Neural progenitor cell (in vitro differentiated cells): ENCODE measurements around the gene CTSC. TPM values are rescaled to one million over a fixed set of nuclear protein-coding genes. Genes with fewer than 3 reads are reported as not detected.

Experiments
- DNase-seq: peaks from one replicate; pipeline ENCODE4 v3.0.0-alpha.2; 2016; ENCODE audit warnings: low spot score
- H2AFZ ChIP-seq: fragments of 200-600 bp; sonication (generic); replicated peaks from 2 replicates; pipeline ENCODE4 v1.6.1; 2016; ENCODE audit warnings: antibody characterized with exemption
- H3F3A ChIP-seq: fragments of 200-600 bp; sonication (generic); 2 replicates; pipeline ENCODE4 v1.6.1; 2016; ENCODE audit warnings: antibody characterized with exemption, low read depth
- H3K27ac ChIP-seq: fragments of 200-600 bp; sonication (generic); 2 replicates; pipeline ENCODE4 v1.5.1; 2016; ENCODE audit warnings: mild to moderate bottlenecking
- H3K27me3 ChIP-seq: fragments of 200-600 bp; sonication (generic); 2 replicates; pipeline ENCODE4 v1.6.1; 2016; ENCODE audit warnings: mild to moderate bottlenecking, moderate library complexity
- H3K36me3 ChIP-seq: fragments of 200-600 bp; sonication (generic); 2 replicates; pipeline ENCODE4 v1.5.1; 2016
- H3K4me1 ChIP-seq: fragments of 200-600 bp; sonication (generic); 2 replicates; pipeline ENCODE4 v1.6.1; 2016; ENCODE audit warnings: mixed run types
- H3K4me2 ChIP-seq: fragments of 200-600 bp; sonication (generic); 2 replicates; pipeline ENCODE4 v1.6.1; 2016
- H3K4me3 ChIP-seq: fragments of 200-600 bp; sonication (generic); 2 replicates; pipeline ENCODE4 v1.5.1; 2016
- H3K79me2 ChIP-seq: fragments of 200-600 bp; sonication (generic); 2 replicates; pipeline ENCODE4 v1.6.1; 2016; ENCODE audit warnings: low read depth
- H3K9ac ChIP-seq: fragments of 200-600 bp; sonication (generic); 2 replicates; pipeline ENCODE4 v1.6.1; 2016
- H3K9me3 ChIP-seq: fragments of 200-600 bp; sonication (generic); 2 replicates; pipeline ENCODE4 v1.5.1; 2016; ENCODE audit warnings: low read depth
- H4K20me1 ChIP-seq: fragments of 200-600 bp; sonication (generic); 2 replicates; pipeline ENCODE4 v1.6.1; 2016; ENCODE audit warnings: low read depth
- H3K27ac Mint-ChIP-seq: 3 replicates; pipeline ENCODE4 v1.8.0; 2021; ENCODE audit warnings: mixed read lengths
- H3K27me3 Mint-ChIP-seq: 2 replicates; pipeline ENCODE4 v1.8.0; 2022; ENCODE audit warnings: low read depth, mild to moderate bottlenecking, inconsistent platforms, moderate library complexity, mixed read lengths; ENCODE audit not compliant: insufficient read depth
- H3K36me3 Mint-ChIP-seq: 3 replicates; pipeline ENCODE4 v1.8.0; 2021; ENCODE audit warnings: mixed read lengths
- H3K4me1 Mint-ChIP-seq: 3 replicates; pipeline ENCODE4 v1.8.0; 2021; ENCODE audit warnings: mixed read lengths
- H3K4me3 Mint-ChIP-seq: 3 replicates; pipeline ENCODE4 v1.8.0; 2021; ENCODE audit warnings: mild to moderate bottlenecking, moderate library complexity, mixed read lengths
- H3K9me3 Mint-ChIP-seq: 3 replicates; pipeline ENCODE4 v1.8.0; 2020; ENCODE audit warnings: mixed read lengths
- EZH2 ChIP-seq: fragments of 200-600 bp; sonication (generic); IDR thresholded peaks from 2 replicates; pipeline ENCODE4 v1.6.1; 2017; ENCODE audit warnings: antibody characterized with exemption, mild to moderate bottlenecking, moderate library complexity
- EZH2phosphoT487 ChIP-seq: fragments of 200-600 bp; sonication (generic); IDR thresholded peaks from 2 replicates; pipeline ENCODE4 v1.6.1; 2017; ENCODE audit warnings: antibody characterized with exemption
- total RNA-seq: library from RNA; depleted of rRNA; stranded (reverse); fragments of >200 nt; gene quantifications from 2 replicates; pipeline ENCODE4 v1.2.3, GENCODE V29; 2015; ENCODE audit warnings: low replicate concordance
- TF ChIP-seq, protein P1 (sequence below): fragments of 200-600 bp; sonication (generic); IDR thresholded peaks from 2 replicates; pipeline ENCODE4 v1.5.1; 2017; ENCODE audit warnings: antibody characterized with exemption, mild to moderate bottlenecking

CTSC gene
- 94.6 and 96.4 TPM in 2 replicates for total RNA-seq

- TF ChIP-seq, protein P1, sequence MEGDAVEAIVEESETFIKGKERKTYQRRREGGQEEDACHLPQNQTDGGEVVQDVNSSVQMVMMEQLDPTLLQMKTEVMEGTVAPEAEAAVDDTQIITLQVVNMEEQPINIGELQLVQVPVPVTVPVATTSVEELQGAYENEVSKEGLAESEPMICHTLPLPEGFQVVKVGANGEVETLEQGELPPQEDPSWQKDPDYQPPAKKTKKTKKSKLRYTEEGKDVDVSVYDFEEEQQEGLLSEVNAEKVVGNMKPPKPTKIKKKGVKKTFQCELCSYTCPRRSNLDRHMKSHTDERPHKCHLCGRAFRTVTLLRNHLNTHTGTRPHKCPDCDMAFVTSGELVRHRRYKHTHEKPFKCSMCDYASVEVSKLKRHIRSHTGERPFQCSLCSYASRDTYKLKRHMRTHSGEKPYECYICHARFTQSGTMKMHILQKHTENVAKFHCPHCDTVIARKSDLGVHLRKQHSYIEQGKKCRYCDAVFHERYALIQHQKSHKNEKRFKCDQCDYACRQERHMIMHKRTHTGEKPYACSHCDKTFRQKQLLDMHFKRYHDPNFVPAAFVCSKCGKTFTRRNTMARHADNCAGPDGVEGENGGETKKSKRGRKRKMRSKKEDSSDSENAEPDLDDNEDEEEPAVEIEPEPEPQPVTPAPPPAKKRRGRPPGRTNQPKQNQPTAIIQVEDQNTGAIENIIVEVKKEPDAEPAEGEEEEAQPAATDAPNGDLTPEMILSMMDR = no peak
- TF ChIP-seq EZH2 = no peak
These were observed at the start of gene CTSC for GRCh38 chr11:88337181-88337986. Gene CTSC, minus strand, starts transcription at chr11:88337736. Its CDS starts 64 bp downstream, at chr11:88337672.

DNA sequence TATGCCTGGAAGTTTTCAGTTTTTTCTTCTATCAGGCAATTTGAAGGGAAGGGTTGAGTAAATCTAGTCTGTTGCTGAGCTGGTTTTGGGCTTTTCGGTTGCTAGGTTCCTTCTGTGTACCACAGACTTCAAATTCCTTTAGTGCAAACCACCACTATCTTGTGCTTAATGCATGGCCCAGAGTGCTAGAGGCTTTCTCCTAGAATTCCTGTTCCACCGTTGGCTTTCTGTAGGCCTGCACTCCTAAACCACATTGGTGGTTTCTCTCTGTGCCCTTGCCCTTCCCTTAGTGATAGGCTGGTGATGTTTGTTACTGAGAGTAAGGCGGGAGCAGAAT lies 47.1 kb upstream of the CTSC start:
- Mint-ChIP-seq H3K4me3 (no peak overlapping the region), H3K27ac (no peak overlapping the region)
- no peak overlapping the region for H3K27ac ChIP-seq

More at GRCh38 chr11:88337181-88337986, at the start of gene CTSC:
- Histone ChIP-seq H3K27ac (no peak within 1 kb of the TSS), H2AFZ (peak within 1 kb of the TSS; percentile 87), H3K79me2 (peaks cover 59% of the 10 kb centered on the region), H3K4me3 (peak within 1 kb of the TSS; percentile 87), H3K9ac (peak within 1 kb of the TSS; percentile 22), H3K4me1 (peaks cover 10% of the 10 kb centered on the region), H3K36me3 (peaks cover 18% of the 10 kb centered on the region), H4K20me1 (no peaks in the 10 kb centered on the region), H3K4me2 (peak within 1 kb of the TSS; percentile 92), H3K27me3 (no peaks in the 10 kb centered on the region), H3K9me3 (no peaks in the 10 kb centered on the region), H3F3A (no peaks in the 10 kb centered on the region)
- peaks cover 17% of the 10 kb centered on the region for H3K36me3 Mint-ChIP-seq
- peak; percentile 94 for DNase-seq
- peaks cover 3% of the 10 kb centered on the region for H3K27me3 Mint-ChIP-seq
- peaks cover 14% of the 10 kb centered on the region for H3K4me1 Mint-ChIP-seq
- H3K4me3 Mint-ChIP-seq = peak within 1 kb of the TSS; percentile 99
- H3K27ac Mint-ChIP-seq = peak within 1 kb of the TSS; percentile 33
- no peaks in the 10 kb centered on the region for H3K9me3 Mint-ChIP-seq

GRCh38 chr11:88384004-88384668 lies 46.6 kb upstream of the CTSC start:
- no peaks in the 10 kb centered on the region for H4K20me1 ChIP-seq
- no peak overlapping the region for H3K4me3 ChIP-seq
- no peak overlapping the region for H3K27ac Mint-ChIP-seq
- no peaks in the 10 kb centered on the region for H3F3A ChIP-seq
- no peak overlapping the region for H2AFZ ChIP-seq
- no peaks in the 10 kb centered on the region for H3K79me2 ChIP-seq
- TF ChIP-seq EZH2 (no peak), EZH2phosphoT487 (no peak)
- TF ChIP-seq, protein P1 = no peak
- H3K27me3 ChIP-seq = no peaks in the 10 kb centered on the region
- H3K27me3 Mint-ChIP-seq = no peaks in the 10 kb centered on the region
- no peak overlapping the region for H3K27ac ChIP-seq
- H3K36me3 Mint-ChIP-seq = no peaks in the 10 kb centered on the region
- H3K9ac ChIP-seq = no peak overlapping the region
- no peak overlapping the region for H3K4me3 Mint-ChIP-seq
- peaks cover 10% of the 10 kb centered on the region for H3K4me1 Mint-ChIP-seq
- H3K4me2 ChIP-seq = no peak overlapping the region
- H3K9me3 ChIP-seq = no peaks in the 10 kb centered on the region
- H3K9me3 Mint-ChIP-seq = no peaks in the 10 kb centered on the region
- no peaks in the 10 kb centered on the region for H3K4me1 ChIP-seq
- no peak for DNase-seq
- H3K36me3 ChIP-seq = no peaks in the 10 kb centered on the region

More for the DNA sequence above, 47.1 kb upstream of the CTSC start:
- H3K4me1 ChIP-seq = no peaks in the 10 kb centered on the region
- no peak overlapping the region for H3K4me2 ChIP-seq
- no peak overlapping the region for H2AFZ ChIP-seq
- H3K79me2 ChIP-seq = no peaks in the 10 kb centered on the region
- no peaks in the 10 kb centered on the region for H4K20me1 ChIP-seq
- H3K4me1 Mint-ChIP-seq = peaks cover 10% of the 10 kb centered on the region
- DNase-seq = peak; percentile 12
- H3K36me3 ChIP-seq = no peaks in the 10 kb centered on the region
- H3K27me3 ChIP-seq = no peaks in the 10 kb centered on the region
- no peaks in the 10 kb centered on the region for H3K9me3 ChIP-seq
- H3K27me3 Mint-ChIP-seq = no peaks in the 10 kb centered on the region
- H3K36me3 Mint-ChIP-seq = no peaks in the 10 kb centered on the region
- no peaks in the 10 kb centered on the region for H3F3A ChIP-seq
- H3K4me3 ChIP-seq = no peak overlapping the region
- H3K9me3 Mint-ChIP-seq = no peaks in the 10 kb centered on the region
- TF ChIP-seq, protein P1 = no peak
- TF ChIP-seq EZH2 (no peak), EZH2phosphoT487 (no peak)
- no peak overlapping the region for H3K9ac ChIP-seq
